Astrocyte of the cerebellum (primary cell): ENCODE data around the gene MET.

ENCODE experiments used
- DNase-seq: peaks from one replicate; pipeline ENCODE4 v3.0.0-alpha.2; 2011; ENCODE audit warnings: low read depth
- H3K4me3 ChIP-seq: 2 replicates; pipeline ENCODE4 v1.5.1; 2011; ENCODE audit warnings: mild to moderate bottlenecking, low read depth, low read length, moderate library complexity
- CTCF ChIP-seq: IDR thresholded peaks from 2 replicates; pipeline ENCODE4 v1.5.1; 2012; ENCODE audit warnings: low read length, low read depth, moderate library complexity, mild to moderate bottlenecking; ENCODE audit errors: missing control alignments
- in situ Hi-C: cut with HindIII; loops from 2 replicates; pipeline ENCODE4 v1.10.0; 2017; ENCODE audit warnings: low sequenced_read_pairs

The MET gene

GRCh38 chr7:116671681-116672595 is at the start of gene MET:
TSS of gene MET (plus strand) at chr7:116672196. CDS start at chr7:116699085, 26,889 bp downstream.
- in situ Hi-C loops = no loop called here
- DNase-seq = peak; percentile 60
- H3K4me3 ChIP-seq = peak within 1 kb of the TSS; percentile 88
- TF ChIP-seq CTCF = peak; percentile 73

GRCh38 chr7:116626886-116627285 is 45.1 kb upstream of the MET start:
- no peak for DNase-seq
- no peak for TF ChIP-seq CTCF
- no peak overlapping the region for H3K4me3 ChIP-seq
- in situ Hi-C loops = no loop called here

- in situ Hi-C loops = no loop called here
- DNase-seq = no peak
- no peak overlapping the region for H3K4me3 ChIP-seq
- TF ChIP-seq CTCF = no peak
Observed at GRCh38 chr7:116629051-116629463, 42.9 kb upstream of the MET start.

GRCh38 chr7:116630357-116630756 is 41.6 kb upstream of the MET start:
- DNase-seq = no peak
- TF ChIP-seq CTCF = no peak
- no peak overlapping the region for H3K4me3 ChIP-seq
- in situ Hi-C loops = loop anchor here (5.0 kb wide), 1 partner anchor 107 kb away; no protein-coding TSS in a partner anchor

- peak; percentile 49 for DNase-seq
Observed at GRCh38 chr7:116630932-116631671, 40.9 kb upstream of the MET start.

More at GRCh38 chr7:116630932-116631671, 40.9 kb upstream of the MET start:
- TF ChIP-seq CTCF = no peak
- in situ Hi-C loops = loop anchor here (5.0 kb wide), 1 partner anchor 106 kb away; no protein-coding TSS in a partner anchor
- no peak overlapping the region for H3K4me3 ChIP-seq
